GM23248 (cell line): Measurements from ENCODE around the gene KAT8.

Experiments used
- EZH2 ChIP-seq: fragments of 200-600 bp; sonication (generic); IDR thresholded peaks from 2 replicates; pipeline ENCODE4 v1.6.1; 2018; ENCODE audit warnings: antibody characterized with exemption, mild to moderate bottlenecking; ENCODE audit not compliant: insufficient read depth, poor library complexity, severe bottlenecking
- EZH2phosphoT487 ChIP-seq: fragments of 200-600 bp; sonication (generic); IDR thresholded peaks from 2 replicates; pipeline ENCODE4 v1.6.1; 2018; ENCODE audit warnings: antibody characterized with exemption, moderate library complexity, mild to moderate bottlenecking, low read depth; ENCODE audit not compliant: insufficient read depth

DNA sequence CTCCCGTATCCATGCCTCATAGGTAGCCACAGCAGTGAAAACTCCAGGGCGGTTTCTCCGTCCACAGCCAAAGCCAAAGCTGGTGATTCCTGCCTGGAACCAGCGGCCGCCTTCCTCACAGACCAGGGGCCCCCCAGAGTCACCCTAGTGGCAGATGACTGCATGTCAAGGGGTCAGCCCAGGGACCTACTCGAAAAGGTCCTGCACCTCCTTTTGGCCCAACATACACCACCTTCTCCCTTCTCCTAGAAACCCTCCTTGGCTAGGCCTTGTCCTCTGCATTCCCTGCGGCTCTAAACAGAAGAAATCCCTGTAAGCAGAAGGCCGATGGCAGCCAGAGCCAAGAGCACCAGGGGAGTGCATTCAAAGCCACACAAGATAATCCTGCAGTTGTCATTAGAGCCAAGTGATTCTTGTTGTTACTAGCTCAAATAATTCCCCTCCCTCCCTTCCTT, 26.3 kb downstream of the KAT8 start:
- TF ChIP-seq EZH2 (no peak), EZH2phosphoT487 (no peak)
